H9 (cell line): ENCODE data around the gene METTL27. TPM values are rescaled to one million over a fixed set of nuclear protein-coding genes. Genes with fewer than 3 reads are reported as not detected.

ENCODE experiments used
- DNase-seq: peaks from one replicate; pipeline ENCODE4 v3.0.0-alpha.2; 2017
- H2AFZ ChIP-seq: one replicate; pipeline ENCODE4 v1.6.1; 2013; ENCODE audit warnings: mild to moderate bottlenecking, low read length, control low read depth, moderate library complexity
- H2AK5ac ChIP-seq: 2 replicates; pipeline ENCODE4 v1.6.1; 2013; ENCODE audit warnings: low read length, control low read depth, mixed read lengths; ENCODE audit not compliant: insufficient read length
- H2BK120ac ChIP-seq: one replicate; pipeline ENCODE4 v1.6.1; 2013; ENCODE audit warnings: low read depth, mild to moderate bottlenecking, low read length, control low read depth, inconsistent platforms; ENCODE audit not compliant: poor library complexity, severe bottlenecking
- H2BK12ac ChIP-seq: 2 replicates; pipeline ENCODE4 v1.6.1; 2013; ENCODE audit warnings: low read length, control low read depth, mixed read lengths, low read depth; ENCODE audit not compliant: insufficient read length
- H2BK15ac ChIP-seq: 2 replicates; pipeline ENCODE4 v1.6.1; 2013; ENCODE audit warnings: low read depth, low read length, control low read depth
- H2BK20ac ChIP-seq: one replicate; pipeline ENCODE4 v1.6.1; 2013; ENCODE audit warnings: low read depth, mild to moderate bottlenecking, low read length, control low read depth, inconsistent platforms; ENCODE audit not compliant: poor library complexity, severe bottlenecking
- H2BK5ac ChIP-seq: 2 replicates; pipeline ENCODE4 v1.6.1; 2013; ENCODE audit warnings: low read length, control low read depth, mixed read lengths; ENCODE audit not compliant: insufficient read length
- H3K14ac ChIP-seq: 2 replicates; pipeline ENCODE4 v1.6.1; 2013; ENCODE audit warnings: low read length, control low read depth; ENCODE audit not compliant: insufficient read depth
- H3K18ac ChIP-seq: 2 replicates; pipeline ENCODE4 v1.6.1; 2013; ENCODE audit warnings: low read depth, mild to moderate bottlenecking, mixed read lengths, low read length, control low read depth; ENCODE audit not compliant: insufficient read length
- H3K23ac ChIP-seq: 2 replicates; pipeline ENCODE4 v1.6.1; 2013; ENCODE audit warnings: low read length, control low read depth, mixed read lengths, low read depth; ENCODE audit not compliant: insufficient read length
- H3K23me2 ChIP-seq: 2 replicates; pipeline ENCODE4 v1.6.1; 2013; ENCODE audit warnings: low read depth, mild to moderate bottlenecking, mixed read lengths, low read length, control low read depth; ENCODE audit not compliant: insufficient read length, poor library complexity, severe bottlenecking
- H3K27ac ChIP-seq: 2 replicates; pipeline ENCODE4 v1.5.1; 2013; ENCODE audit warnings: low read length, control low read depth, mixed read lengths, low read depth; ENCODE audit not compliant: insufficient read length
- H3K27me3 ChIP-seq: 2 replicates; pipeline ENCODE4 v1.6.1; 2013; ENCODE audit warnings: low read length, control low read depth, inconsistent platforms; ENCODE audit not compliant: insufficient read depth
- H3K4ac ChIP-seq: 2 replicates; pipeline ENCODE4 v1.6.1; 2013; ENCODE audit warnings: low read depth, mild to moderate bottlenecking, control low read depth, inconsistent platforms, low read length, moderate library complexity
- H3K4me1 ChIP-seq: 2 replicates; pipeline ENCODE4 v1.6.1; 2013; ENCODE audit warnings: low read length, control low read depth, inconsistent platforms; ENCODE audit not compliant: insufficient read depth
- H3K4me2 ChIP-seq: 2 replicates; pipeline ENCODE4 v1.6.1; 2013; ENCODE audit warnings: low read length, control low read depth, mixed read lengths; ENCODE audit not compliant: insufficient read length, insufficient read depth
- H3K56ac ChIP-seq: 2 replicates; pipeline ENCODE4 v1.6.1; 2013; ENCODE audit warnings: low read depth, mild to moderate bottlenecking, mixed read lengths, low read length, control low read depth; ENCODE audit not compliant: insufficient read length
- H3K79me1 ChIP-seq: 2 replicates; pipeline ENCODE4 v1.6.1; 2013; ENCODE audit warnings: low read depth, mild to moderate bottlenecking, moderate library complexity, low read length, control low read depth, inconsistent platforms; ENCODE audit not compliant: insufficient read depth, poor library complexity, severe bottlenecking
- H3K79me2 ChIP-seq: 2 replicates; pipeline ENCODE4 v1.6.1; 2013; ENCODE audit warnings: low read length, control low read depth, inconsistent platforms; ENCODE audit not compliant: insufficient read depth
- H3K9ac ChIP-seq: 2 replicates; pipeline ENCODE4 v1.6.1; 2013; ENCODE audit warnings: low read length, control low read depth, mixed read lengths; ENCODE audit not compliant: insufficient read length; ENCODE audit errors: extremely low read depth
- H3K9me3 ChIP-seq: one replicate; pipeline ENCODE4 v1.6.1; 2013; ENCODE audit warnings: low read depth, low read length, inconsistent platforms; ENCODE audit not compliant: control insufficient read depth
- H3T11ph ChIP-seq: one replicate; pipeline ENCODE4 v1.6.1; 2013; ENCODE audit warnings: mild to moderate bottlenecking, low read length, control low read depth, inconsistent platforms
- H4K20me1 ChIP-seq: one replicate; pipeline ENCODE4 v1.6.1; 2013; ENCODE audit not compliant: control insufficient read depth, insufficient read length, insufficient read depth
- H4K5ac ChIP-seq: 2 replicates; pipeline ENCODE4 v1.6.1; 2013; ENCODE audit warnings: low read depth, mild to moderate bottlenecking, mixed read lengths, low read length, control low read depth; ENCODE audit not compliant: insufficient read length
- H4K8ac ChIP-seq: replicated peaks from 2 replicates; pipeline ENCODE4 v1.6.1; 2013; ENCODE audit warnings: low read length, control low read depth, mixed read lengths, low read depth; ENCODE audit not compliant: insufficient read length
- H4K91ac ChIP-seq: 2 replicates; pipeline ENCODE4 v1.6.1; 2013; ENCODE audit warnings: low read depth, mild to moderate bottlenecking, moderate library complexity, mixed read lengths, low read length, control low read depth; ENCODE audit not compliant: insufficient read length
- H3K27ac Mint-ChIP-seq, 3 experiments: 2 replicates in 2 of 3; 3 replicates in 1 of 3; pipeline ENCODE4 v1.8.0; 2020 to 2021; ENCODE audit warnings: mixed read lengths in 3 of 3, mild to moderate bottlenecking in 1 of 3, moderate library complexity in 1 of 3
- H3K27me3 Mint-ChIP-seq: 2 replicates; pipeline ENCODE4 v1.8.0; 2021; ENCODE audit warnings: low read depth, mild to moderate bottlenecking, moderate library complexity, mixed read lengths
- H3K36me3 Mint-ChIP-seq, 3 experiments: 2 replicates in 2 of 3; 3 replicates in 1 of 3; pipeline ENCODE4 v1.8.0; 2020 to 2021; ENCODE audit warnings: low read depth in 3 of 3, mixed read lengths in 3 of 3; ENCODE audit not compliant: insufficient read depth in 1 of 3
- H3K4me1 Mint-ChIP-seq, 2 experiments: 2 replicates each; pipeline ENCODE4 v1.8.0; 2020; ENCODE audit warnings: mixed read lengths in 2 of 2
- H3K4me3 Mint-ChIP-seq, 2 experiments: 2 replicates in 1 of 2; 3 replicates in 1 of 2; pipeline ENCODE4 v1.8.0; 2020 to 2021; ENCODE audit warnings: mild to moderate bottlenecking in 2 of 2, mixed read lengths in 2 of 2, moderate library complexity in 1 of 2
- H3K9me3 Mint-ChIP-seq, 2 experiments: 2 replicates in 1 of 2; 3 replicates in 1 of 2; pipeline ENCODE4 v1.8.0; 2020; ENCODE audit warnings: mild to moderate bottlenecking in 2 of 2, mixed read lengths in 2 of 2, moderate library complexity in 1 of 2
- WGBS: extraction: QIAGEN DNeasy Blood & Tissue Kit; methylation state at CpG from one replicate; pipeline ENCODE4 v1.1.7; 2013; ENCODE audit warnings: missing lambda C conversion rate, low lambda C conversion rate, mixed read lengths; ENCODE audit not compliant: insufficient read length; ENCODE audit errors: extremely low coverage; 5-methylcytosine and 5-hydroxymethylcytosine counted together
- total RNA-seq: library from RNA; stranded (reverse); gene quantifications from 2 replicates; pipeline ENCODE4 v1.2.1, GENCODE V29; 2021
- TF ChIP-seq, protein P1 (sequence below): fragments of 200-600 bp; sonication (generic); conservative IDR thresholded peaks from 3 replicates; pipeline ENCODE4 v1.8.0; 2021; ENCODE audit warnings: antibody characterized with exemption, mild to moderate bottlenecking

METTL27 gene
- total RNA-seq, 1 experiment from 2014 or later: 13.5 TPM

GRCh38 chr7:73856941-73857340, 14.6 kb upstream of the METTL27 start:
- no peak overlapping the region for H3K4me3 Mint-ChIP-seq
- Histone ChIP-seq H3K23me2 (no peaks in the 10 kb centered on the region), H3K4ac (no peak overlapping the region), H3K56ac (no peak overlapping the region), H2BK15ac (no peak overlapping the region), H4K5ac (no peak overlapping the region), H3K4me1 (no peaks in the 10 kb centered on the region), H2AK5ac (no peak overlapping the region), H3K27me3 (no peaks in the 10 kb centered on the region), H3K79me1 (no peaks in the 10 kb centered on the region), H3K4me2 (no peak overlapping the region), H3K27ac (no peak overlapping the region), H3K18ac (no peak overlapping the region), H4K91ac (no peak overlapping the region), H3K79me2 (no peaks in the 10 kb centered on the region), H2BK120ac (no peak overlapping the region), H2BK20ac (no peak overlapping the region), H4K8ac (no peak overlapping the region), H3K14ac (no peak overlapping the region), H2BK12ac (no peak overlapping the region), H3K9ac (no peak overlapping the region), H3K23ac (no peak overlapping the region), H3K9me3 (no peaks in the 10 kb centered on the region), H2BK5ac (no peak overlapping the region), H3T11ph (no peak overlapping the region), H4K20me1 (no peaks in the 10 kb centered on the region), H2AFZ (no peak overlapping the region)
- DNase-seq: no peak
- no CpG with 5 or more reads among the region's 3 CpGs for WGBS
- TF ChIP-seq, protein P1, sequence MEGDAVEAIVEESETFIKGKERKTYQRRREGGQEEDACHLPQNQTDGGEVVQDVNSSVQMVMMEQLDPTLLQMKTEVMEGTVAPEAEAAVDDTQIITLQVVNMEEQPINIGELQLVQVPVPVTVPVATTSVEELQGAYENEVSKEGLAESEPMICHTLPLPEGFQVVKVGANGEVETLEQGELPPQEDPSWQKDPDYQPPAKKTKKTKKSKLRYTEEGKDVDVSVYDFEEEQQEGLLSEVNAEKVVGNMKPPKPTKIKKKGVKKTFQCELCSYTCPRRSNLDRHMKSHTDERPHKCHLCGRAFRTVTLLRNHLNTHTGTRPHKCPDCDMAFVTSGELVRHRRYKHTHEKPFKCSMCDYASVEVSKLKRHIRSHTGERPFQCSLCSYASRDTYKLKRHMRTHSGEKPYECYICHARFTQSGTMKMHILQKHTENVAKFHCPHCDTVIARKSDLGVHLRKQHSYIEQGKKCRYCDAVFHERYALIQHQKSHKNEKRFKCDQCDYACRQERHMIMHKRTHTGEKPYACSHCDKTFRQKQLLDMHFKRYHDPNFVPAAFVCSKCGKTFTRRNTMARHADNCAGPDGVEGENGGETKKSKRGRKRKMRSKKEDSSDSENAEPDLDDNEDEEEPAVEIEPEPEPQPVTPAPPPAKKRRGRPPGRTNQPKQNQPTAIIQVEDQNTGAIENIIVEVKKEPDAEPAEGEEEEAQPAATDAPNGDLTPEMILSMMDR: no peak
- no peaks in the 10 kb centered on the region; a peak in 1 of 7 replicates for H3K36me3 Mint-ChIP-seq
- peaks cover 3 to 6% of the 10 kb centered on the region in 2 experiments; a peak in 3 of 4 replicates for H3K4me1 Mint-ChIP-seq
- peaks cover 0 to 4% of the 10 kb centered on the region in 2 experiments; a peak in 2 of 5 replicates for H3K9me3 Mint-ChIP-seq
- peaks cover 50% of the 10 kb centered on the region for H3K27me3 Mint-ChIP-seq
- H3K27ac Mint-ChIP-seq: peak overlapping the region in 1 of 3 experiments; percentile 68; a peak in 1 of 7 replicates
